ENCODE measurements around the gene GPD1. TPM values are rescaled to one million over a fixed set of nuclear protein-coding genes. Genes with fewer than 3 reads are reported as not detected.

GPD1 gene
- total and polyA plus RNA-seq, 2 experiments from 2014 or later, result not detected

GRCh38 chr12:50078281-50078680 lies 25.5 kb upstream of the GPD1 start:
- Histone ChIP-seq H2AFZ (no peak overlapping the region), H3K4me2 (ENCODE audit: unreplicated experiment) (no peak overlapping the region), H3K4me1 (ENCODE audit: insufficient read depth) (no peaks in the 10 kb centered on the region), H3K27ac (no peak overlapping the region), H4K20me1 (ENCODE audit: insufficient read depth) (no peaks in the 10 kb centered on the region), H3K9ac (no peak overlapping the region), H3K27me3 (replicated peaks; ENCODE audit: insufficient read depth) (no peaks in the 10 kb centered on the region), H3K79me2 (ENCODE audit: insufficient read depth) (peaks cover 2% of the 10 kb centered on the region; the same call in 1 of the 2 replicates), H3K36me3 (ENCODE audit: low read depth) (no peaks in the 10 kb centered on the region), H3K9me2 (ENCODE audit: insufficient read depth) (no peaks in the 10 kb centered on the region), H3K4me3 (no peak overlapping the region), H3K9me3 (ENCODE audit: low read depth) (no peaks in the 10 kb centered on the region), H3F3A (ENCODE audit: insufficient read depth) (0 out of 2 replicates have a peak, but pooled peaks cover 1% of the 10 kb centered on the region)
- TF ChIP-seq EZH2phosphoT487 (IDR thresholded peaks at IDR 0.05; ENCODE audit: insufficient read depth, low read depth), result no peak
- no peak for TF ChIP-seq EZH2 (IDR thresholded peaks at IDR 0.05; ENCODE audit: insufficient read depth, poor library complexity, severe bottlenecking)
- 78 to 84% methylated on average over 10 of the region's 10 CpGs for WGBS, 2 experiments (ENCODE audit: low coverage in 1 of 2, low lambda C conversion rate in 2 of 2, missing lambda C conversion rate in 2 of 2)
- in situ Hi-C loops (cut with MboI), result no loop called here
- no peak for DNase-seq

- no peaks in the 10 kb centered on the region for H3K9me3 ChIP-seq (ENCODE audit: low read depth)
- 61 to 67% methylated on average over 5 of the region's 5 CpGs for WGBS, 2 experiments (ENCODE audit: low coverage in 1 of 2, low lambda C conversion rate in 2 of 2, missing lambda C conversion rate in 2 of 2)
- H3K9ac ChIP-seq, result no peak overlapping the region
- in situ Hi-C loops (cut with MboI), result no loop called here
- H3K9me2 ChIP-seq (ENCODE audit: insufficient read depth), result no peaks in the 10 kb centered on the region
- peaks cover 14% of the 10 kb centered on the region for H3K79me2 ChIP-seq (ENCODE audit: insufficient read depth)
- no peak overlapping the region for H2AFZ ChIP-seq
- H3F3A ChIP-seq (ENCODE audit: insufficient read depth), result 0 out of 2 replicates have a peak, but pooled peaks cover 4% of the 10 kb centered on the region
- H3K27me3 ChIP-seq (replicated peaks; ENCODE audit: insufficient read depth), result no peaks in the 10 kb centered on the region
- H4K20me1 ChIP-seq (ENCODE audit: insufficient read depth), result no peaks in the 10 kb centered on the region
- no peak overlapping the region for H3K4me3 ChIP-seq
- no peak for DNase-seq
- no peak for TF ChIP-seq EZH2 (IDR thresholded peaks at IDR 0.05; ENCODE audit: insufficient read depth, poor library complexity, severe bottlenecking)
- no peak for TF ChIP-seq EZH2phosphoT487 (IDR thresholded peaks at IDR 0.05; ENCODE audit: insufficient read depth, low read depth)
- no peak overlapping the region for H3K27ac ChIP-seq
- H3K4me2 ChIP-seq (ENCODE audit: unreplicated experiment), result no peak overlapping the region
- H3K36me3 ChIP-seq (ENCODE audit: low read depth), result no peaks in the 10 kb centered on the region
- peaks cover 5% of the 10 kb centered on the region; the same call in 1 of the 2 replicates for H3K4me1 ChIP-seq (ENCODE audit: insufficient read depth)
Measured at GRCh38 chr12:50079771-50080170, 24.0 kb upstream of the GPD1 start.

- no peaks in the 10 kb centered on the region for H3K27me3 ChIP-seq (replicated peaks; ENCODE audit: insufficient read depth)
- no peak overlapping the region for H3K4me3 ChIP-seq
- no peak overlapping the region for H3K27ac ChIP-seq
- H3F3A ChIP-seq (ENCODE audit: insufficient read depth), result peaks cover 6% of the 10 kb centered on the region; the same call in 1 of the 2 replicates
- H3K9me3 ChIP-seq (ENCODE audit: low read depth), result no peaks in the 10 kb centered on the region
- no peaks in the 10 kb centered on the region for H3K36me3 ChIP-seq (ENCODE audit: low read depth)
- TF ChIP-seq EZH2phosphoT487 (IDR thresholded peaks at IDR 0.05; ENCODE audit: insufficient read depth, low read depth), result no peak
- TF ChIP-seq EZH2 (IDR thresholded peaks at IDR 0.05; ENCODE audit: insufficient read depth, poor library complexity, severe bottlenecking), result no peak
- no peaks in the 10 kb centered on the region for H3K9me2 ChIP-seq (ENCODE audit: insufficient read depth)
- in situ Hi-C loops (cut with MboI), result no loop called here
- no peaks in the 10 kb centered on the region for H4K20me1 ChIP-seq (ENCODE audit: insufficient read depth)
- peaks cover 5% of the 10 kb centered on the region; the same call in 1 of the 2 replicates for H3K4me1 ChIP-seq (ENCODE audit: insufficient read depth)
- no peak for DNase-seq
- H3K4me2 ChIP-seq (ENCODE audit: unreplicated experiment), result no peak overlapping the region
- peaks cover 22% of the 10 kb centered on the region for H3K79me2 ChIP-seq (ENCODE audit: insufficient read depth)
- no peak overlapping the region for H2AFZ ChIP-seq
- 54 to 65% methylated on average over 24 to 46 of the region's 46 CpGs for WGBS, 2 experiments (ENCODE audit: low coverage in 1 of 2, low lambda C conversion rate in 2 of 2, missing lambda C conversion rate in 2 of 2)
- H3K9ac ChIP-seq, result no peak overlapping the region
Measured at GRCh38 chr12:50081096-50081808, 22.6 kb upstream of the GPD1 start.

GRCh38 chr12:50082644-50083043 lies 21.2 kb upstream of the GPD1 start:
- no peaks in the 10 kb centered on the region for H4K20me1 ChIP-seq (ENCODE audit: insufficient read depth)
- WGBS, 2 experiments (ENCODE audit: low coverage in 1 of 2, low lambda C conversion rate in 2 of 2, missing lambda C conversion rate in 2 of 2), result 78 to 82% methylated on average over 7 of the region's 7 CpGs
- in situ Hi-C loops (cut with MboI), result no loop called here
- H3K4me1 ChIP-seq (ENCODE audit: insufficient read depth), result peaks cover 14% of the 10 kb centered on the region
- TF ChIP-seq EZH2 (IDR thresholded peaks at IDR 0.05; ENCODE audit: insufficient read depth, poor library complexity, severe bottlenecking) (no peak), EZH2phosphoT487 (IDR thresholded peaks at IDR 0.05; ENCODE audit: insufficient read depth, low read depth) (no peak)
- H3K4me3 ChIP-seq, result no peak overlapping the region
- no peaks in the 10 kb centered on the region for H3K27me3 ChIP-seq (replicated peaks; ENCODE audit: insufficient read depth)
- no peak overlapping the region for H3K27ac ChIP-seq
- H3K36me3 ChIP-seq (ENCODE audit: low read depth), result no peaks in the 10 kb centered on the region
- no peak overlapping the region for H3K4me2 ChIP-seq (ENCODE audit: unreplicated experiment)
- H3K9ac ChIP-seq, result no peak overlapping the region
- peaks cover 18% of the 10 kb centered on the region for H3F3A ChIP-seq (ENCODE audit: insufficient read depth)
- no peaks in the 10 kb centered on the region for H3K9me2 ChIP-seq (ENCODE audit: insufficient read depth)
- no peak for DNase-seq
- H3K9me3 ChIP-seq (ENCODE audit: low read depth), result no peaks in the 10 kb centered on the region
- H3K79me2 ChIP-seq (ENCODE audit: insufficient read depth), result peaks cover 22% of the 10 kb centered on the region
- no peak overlapping the region for H2AFZ ChIP-seq
